Fibroblast of skin of left biceps (primary cell): ENCODE measurements around the gene HHIPL1.

Source experiments
- DNase-seq, 2 experiments: peaks; one replicate each; pipeline ENCODE4 v3.0.0-alpha.2; 2013; ENCODE audit warnings: low read depth in 2 of 2

The HHIPL1 gene

DNA sequence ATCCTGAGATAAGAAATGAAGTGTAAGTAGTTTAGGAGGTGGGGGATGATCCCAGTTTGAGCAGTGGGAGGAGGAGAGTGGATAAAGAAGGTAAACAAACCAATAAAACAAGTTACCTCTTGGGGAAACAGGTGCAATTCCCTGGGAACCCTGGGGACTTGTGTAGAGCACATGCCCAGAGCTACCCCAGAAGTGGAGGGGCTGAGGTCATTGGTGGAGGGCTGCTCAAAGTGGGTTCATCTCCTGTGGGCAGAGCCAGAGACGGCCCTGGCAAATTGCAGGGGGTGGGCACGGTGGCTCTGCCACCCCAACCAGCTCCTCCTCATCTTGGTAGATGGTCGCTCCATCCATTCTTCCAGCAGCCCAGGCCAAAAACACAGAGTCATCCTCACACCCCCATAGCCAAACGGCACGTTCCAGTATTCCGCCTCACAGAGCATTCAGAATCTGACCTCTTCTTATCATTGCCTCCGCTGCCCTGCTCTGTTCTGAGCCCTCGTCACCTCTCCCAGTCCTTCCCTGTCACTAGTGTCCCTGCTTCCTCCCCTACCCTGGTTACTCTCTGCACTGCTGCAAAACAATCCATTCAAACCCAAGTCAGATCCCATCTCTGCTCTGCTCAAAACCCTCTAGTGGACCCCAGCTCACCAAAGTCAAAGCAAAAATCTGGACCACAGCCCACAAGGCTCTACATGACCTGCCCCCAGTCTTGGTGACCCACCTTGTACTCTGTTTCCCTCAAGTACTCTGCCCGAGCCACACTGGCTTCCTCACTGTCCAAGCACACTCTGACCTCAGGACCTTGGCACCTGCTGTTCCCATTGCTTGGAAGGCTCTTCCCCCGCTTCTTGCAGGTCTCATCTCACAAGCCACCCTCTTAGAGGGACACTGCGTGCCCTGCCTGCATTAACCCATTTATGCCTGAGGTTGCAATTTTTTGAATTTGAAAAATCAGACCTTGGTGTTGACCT lies 44.6 kb downstream of the HHIPL1 start:
- no peak for DNase-seq

DNA sequence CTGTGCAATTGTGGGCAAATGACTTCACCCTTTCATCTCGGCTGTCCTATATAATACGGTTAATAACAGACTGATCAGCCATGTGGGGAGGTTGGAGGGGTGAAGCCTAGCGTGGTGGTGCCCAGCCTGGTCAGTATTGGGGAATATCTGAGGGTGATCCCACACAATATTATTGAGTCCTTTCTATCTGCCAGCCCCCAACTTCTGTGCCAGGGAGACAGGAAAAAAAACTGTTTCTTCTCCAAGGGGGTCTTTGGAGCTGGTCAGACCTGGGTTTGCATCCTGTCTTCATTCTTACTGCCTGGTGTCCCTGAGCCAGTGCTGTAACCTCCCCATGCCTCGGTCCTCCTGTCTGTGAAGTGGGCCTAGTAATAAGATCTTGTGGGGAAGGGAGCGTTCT lies 45.7 kb downstream of the HHIPL1 start:
- DNase-seq: no peak

- no peak for DNase-seq
Measured at GRCh38 chr14:99691111-99691885, 46.4 kb downstream of the HHIPL1 start.

- DNase-seq: no peak
Measured at GRCh38 chr14:99693918-99694317, 49.0 kb downstream of the HHIPL1 start.

GRCh38 chr14:99696929-99697328 lies 52.0 kb downstream of the HHIPL1 start:
- no peak for DNase-seq

GRCh38 chr14:99698236-99698635 lies 53.3 kb downstream of the HHIPL1 start:
- DNase-seq: no peak

GRCh38 chr14:99698642-99699041 lies 53.7 kb downstream of the HHIPL1 start:
- DNase-seq: no peak

GRCh38 chr14:99699085-99699760 lies 54.3 kb downstream of the HHIPL1 start:
- no peak for DNase-seq

GRCh38 chr14:99699861-99700260 lies 54.9 kb downstream of the HHIPL1 start:
- DNase-seq: no peak

DNA sequence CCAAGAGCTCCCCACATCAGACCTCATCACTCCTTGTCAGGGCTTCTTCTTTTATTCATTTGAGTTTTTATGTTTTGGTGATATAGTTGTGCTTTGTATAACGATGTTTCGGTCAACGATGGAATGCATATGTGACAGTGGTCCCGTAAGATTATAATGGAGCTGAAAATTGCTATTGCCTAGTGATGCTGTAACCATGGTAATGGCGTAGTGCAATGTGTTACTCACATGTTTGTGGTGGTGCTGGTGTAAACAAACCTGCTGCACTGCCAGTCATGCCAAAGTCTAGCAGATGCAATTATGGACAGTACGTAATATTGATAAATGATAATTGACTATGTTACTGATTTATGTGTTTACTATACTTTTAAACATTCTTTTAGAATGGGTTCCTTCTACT lies 55.5 kb downstream of the HHIPL1 start:
- no peak for DNase-seq

GRCh38 chr14:99701260-99701659 lies 56.3 kb downstream of the HHIPL1 start:
- no peak for DNase-seq

- no peak for DNase-seq
Measured at GRCh38 chr14:99702115-99702514, 57.2 kb downstream of the HHIPL1 start.

DNA sequence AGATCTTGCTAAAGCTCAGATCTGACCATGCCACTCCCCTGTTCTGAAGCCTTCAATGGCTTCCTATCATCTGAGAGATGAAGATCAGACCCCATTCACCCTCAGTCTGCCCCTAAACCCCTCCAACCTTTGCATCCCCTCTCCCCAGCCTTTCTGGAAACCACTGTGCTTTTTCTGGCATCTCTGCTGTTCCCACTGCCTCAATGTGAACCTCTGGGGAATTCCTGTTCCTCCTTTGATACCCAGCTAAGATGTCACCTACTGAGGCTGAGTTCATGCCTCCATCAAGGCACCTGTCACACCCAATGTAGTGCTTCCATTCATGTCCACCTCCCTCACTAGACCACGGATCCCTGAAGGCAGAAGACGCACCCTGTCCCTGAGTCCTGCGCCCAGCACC lies 58.5 kb downstream of the HHIPL1 start:
- no peak for DNase-seq

DNA sequence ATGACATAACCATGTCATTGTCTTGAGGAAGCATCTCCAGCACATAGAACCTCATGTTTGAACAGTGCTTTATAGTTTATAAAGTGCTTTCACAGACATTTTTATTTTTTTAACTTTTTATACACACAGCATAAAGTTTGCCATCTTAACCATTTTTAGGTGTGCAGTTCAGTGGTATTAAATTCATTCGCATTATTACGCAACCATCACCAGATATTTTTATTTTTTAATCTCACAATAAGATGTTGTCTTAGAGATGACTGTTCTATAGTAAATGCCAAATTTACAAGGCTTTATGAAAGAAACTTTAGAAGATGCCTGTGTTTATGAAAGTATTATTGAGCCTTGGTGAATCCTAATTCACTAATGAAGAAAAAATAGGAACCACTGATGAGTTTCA lies 59.1 kb downstream of the HHIPL1 start:
- DNase-seq: no peak

DNA sequence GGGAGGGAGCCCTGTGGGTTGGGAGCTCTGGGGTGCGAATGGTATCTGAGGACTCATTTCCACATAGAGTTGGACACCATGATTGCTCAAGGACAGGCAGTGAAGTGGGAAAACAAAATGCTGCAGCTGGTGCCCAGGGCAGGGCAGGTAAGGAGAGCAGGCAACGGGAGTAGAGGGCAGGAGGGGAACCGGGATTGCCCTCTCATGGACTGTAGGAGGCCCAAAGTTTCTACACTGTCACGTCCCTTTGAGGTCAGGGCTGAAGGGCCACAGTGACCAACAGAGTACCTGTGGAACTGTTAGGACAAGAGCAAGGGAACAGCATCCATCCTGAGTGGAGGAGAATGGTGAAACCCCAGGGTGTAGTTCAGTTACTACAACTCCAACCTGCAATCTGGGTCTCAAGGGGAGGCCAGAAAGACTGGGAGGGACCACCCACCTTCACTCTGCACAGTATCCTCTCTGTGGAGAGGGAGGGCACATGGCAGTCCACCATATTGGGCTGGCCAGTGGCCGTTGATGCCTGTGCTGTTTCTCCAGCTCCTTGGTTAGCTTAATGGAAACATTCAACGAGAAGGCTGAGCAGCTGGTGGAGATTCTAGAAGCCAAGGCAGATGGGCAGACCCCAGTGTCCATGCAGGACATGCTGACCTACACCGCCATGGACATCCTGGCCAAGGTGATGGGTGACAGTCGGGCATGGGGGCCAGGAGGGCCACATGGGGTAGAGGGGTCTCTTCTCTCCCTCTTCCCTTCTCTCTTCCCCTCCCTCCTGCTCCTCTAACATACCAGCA lies 61.4 kb downstream of the HHIPL1 start:
- no peak for DNase-seq

- DNase-seq: no peak
Measured at GRCh38 chr14:99707420-99707819, 62.5 kb downstream of the HHIPL1 start.

- DNase-seq: no peak
Measured at GRCh38 chr14:99707921-99708320, 63.0 kb downstream of the HHIPL1 start.

- no peak for DNase-seq
Measured at GRCh38 chr14:99708449-99708848, 63.5 kb downstream of the HHIPL1 start.

- DNase-seq: no peak
Measured at GRCh38 chr14:99713972-99714371, 69.0 kb downstream of the HHIPL1 start.

DNA sequence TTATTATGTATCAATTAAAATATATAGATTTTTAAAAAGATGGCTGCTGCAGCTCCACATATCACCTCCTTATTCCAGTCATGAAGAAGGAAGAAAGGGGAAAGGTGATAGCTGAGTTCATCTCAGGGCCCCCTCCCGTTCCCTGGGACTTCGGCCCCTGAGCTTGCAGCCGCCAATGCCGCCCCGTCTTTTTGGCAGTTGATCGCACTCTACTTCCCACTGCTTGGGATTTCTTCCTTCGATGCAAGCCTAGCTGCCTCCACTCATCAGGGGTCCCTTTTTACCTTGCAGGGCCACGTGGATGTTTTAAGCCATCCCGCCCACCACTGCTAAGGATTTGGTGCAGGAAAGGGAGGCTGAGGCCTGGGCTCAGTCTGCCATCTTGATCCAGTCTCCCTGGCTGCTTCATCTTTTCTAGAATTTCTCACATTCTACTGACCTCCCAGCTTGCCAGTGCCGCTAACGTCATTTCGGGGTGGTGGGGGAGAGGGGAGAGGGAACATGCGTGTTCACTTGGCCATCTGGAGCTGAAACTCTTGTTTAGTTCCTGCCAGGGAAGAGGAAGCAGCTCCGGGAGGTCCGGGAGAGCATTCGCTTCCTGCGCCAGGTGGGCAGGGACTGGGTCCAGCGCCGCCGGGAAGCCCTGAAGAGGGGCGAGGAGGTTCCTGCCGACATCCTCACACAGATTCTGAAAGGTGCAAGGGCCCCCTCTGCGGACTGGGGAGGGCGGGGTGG lies 70.5 kb downstream of the HHIPL1 start:
- no peak for DNase-seq
